HG03575 (cell line): Measurements from ENCODE around the gene PTPN3.

Source experiments
- ATAC-seq: cut with Tn5 transposase; IDR thresholded peaks from one replicate; pipeline ENCODE4 v1.9.1; 2021; ENCODE audit not compliant: unreplicated experiment, insufficient number of reproducible peaks, low FRiP score; ENCODE audit errors: extremely low read depth

PTPN3 gene

GRCh38 chr9:109329638-109330258 lies 168.4 kb downstream of the PTPN3 start:
- no peak for ATAC-seq

DNA sequence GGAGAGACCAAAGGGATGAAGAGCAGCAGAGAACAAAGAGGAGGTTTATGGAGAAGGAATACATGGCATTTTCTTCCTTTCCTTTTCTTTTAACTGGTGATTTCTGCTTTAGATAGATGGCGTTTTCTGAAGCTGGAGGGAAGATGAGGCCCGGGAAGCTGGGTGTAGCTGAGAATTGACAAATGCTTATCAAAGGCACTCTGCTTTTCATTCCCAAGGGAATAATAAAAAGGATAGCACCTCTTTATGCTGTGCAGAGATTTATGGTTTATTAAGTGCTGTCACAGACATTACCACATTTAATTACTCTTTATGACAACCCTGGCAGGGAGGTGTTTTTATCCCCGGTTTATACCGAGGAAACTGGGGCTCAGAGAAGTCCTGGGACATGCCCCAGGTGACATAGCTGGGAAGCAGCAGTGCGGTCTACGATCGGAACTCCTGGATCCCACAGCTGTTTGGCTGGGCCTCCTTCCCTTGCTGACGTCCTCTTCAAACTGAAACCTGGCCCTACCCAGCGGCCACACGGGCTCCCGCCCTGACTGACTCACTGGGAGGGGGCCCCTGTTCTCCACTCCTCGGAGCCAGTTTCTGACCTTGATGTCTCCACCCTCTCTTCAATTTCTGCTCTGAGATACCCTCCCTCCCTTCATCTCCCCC lies 169.0 kb downstream of the PTPN3 start:
- ATAC-seq = no peak
